Adrenal gland (tissue), 12 donors: Measurements from ENCODE around the gene SLC38A9. TPM values are rescaled to one million over a fixed set of nuclear protein-coding genes. Genes with fewer than 3 reads are reported as not detected.

ENCODE experiments used
- DNase-seq, 7 donors: peaks; one replicate each; pipeline ENCODE4 v3.0.0-alpha.2; 2019 to 2020
- H3K27ac ChIP-seq, 5 donors: fragments of 200-600 bp; sonication (generic) in 4 of 5; 1 replicate in 3 of 5; 2 replicates in 2 of 5; pipeline versions ENCODE4 v1.5.1 to v1.8.0; 2016 to 2020; ENCODE audit warnings: mild to moderate bottlenecking in 1 of 5
- H3K27me3 ChIP-seq: fragments of 200-600 bp; 2 replicates; pipeline ENCODE4 v1.8.0; 2021
- H3K36me3 ChIP-seq, 2 donors: fragments of 200-600 bp; replicated peaks in 1 of 2; 1 replicate in 1 of 2; 2 replicates in 1 of 2; pipeline versions ENCODE4 v1.5.1 to v1.8.0; 2018 to 2022
- H3K4me1 ChIP-seq, 2 donors: fragments of 200-600 bp; replicated peaks in 1 of 2; 1 replicate in 1 of 2; 2 replicates in 1 of 2; pipeline versions ENCODE4 v1.5.1 to v1.8.0; 2018 to 2021
- H3K4me3 ChIP-seq, 4 donors: fragments of 200-600 bp; sonication (generic) in 3 of 4; one replicate each; pipeline ENCODE4 v1.5.1; 2016 to 2018
- H3K9me3 ChIP-seq, 3 donors: fragments of 200-600 bp; sonication (generic) in 1 of 3; replicated peaks in 1 of 3; 1 replicate in 2 of 3; 2 replicates in 1 of 3; pipeline versions ENCODE4 v1.5.1 to v1.8.0; 2016 to 2021
- CTCF ChIP-seq, 6 experiments: fragments of 450-650 bp in 4 of 6; fragments of 200-600 bp in 2 of 6; sonication (generic) in 1 of 6; IDR thresholded peaks; 1 replicate in 5 of 6; 2 replicates in 1 of 6; pipeline versions ENCODE4 v1.5.1 to v1.8.0; 2016 to 2021; ENCODE audit warnings: antibody characterized with exemption in 6 of 6, mild to moderate bottlenecking in 2 of 6, moderate library complexity in 1 of 6
- POLR2A ChIP-seq, 2 donors: fragments of 450-650 bp; IDR thresholded peaks; one replicate each; pipeline ENCODE4 v1.6.1; 2017; ENCODE audit warnings: antibody characterized with exemption in 2 of 2, mild to moderate bottlenecking in 2 of 2, moderate library complexity in 1 of 2
- WGBS, 4 donors: extraction: QIAGEN DNeasy Blood & Tissue Kit in 2 of 4; methylation state at CpG; one replicate each; pipeline versions ENCODE4 v1.1.5 to v1.1.7; 2013 to 2017; 5-methylcytosine and 5-hydroxymethylcytosine counted together
- intact Hi-C, 2 donors: fragments of 100-400 bp; cut with DNase I; formaldehyde crosslinking; loops; one replicate each; pipeline versions ENCODE4 v1.14.1 to v1.15.0; 2022 to 2023
- polyA plus RNA-seq, 3 donors: library from polyadenylated mRNA; stranded (reverse); fragments of 200-250 nt in 2 of 3; fragments of 350-450 nt in 1 of 3; fragmentation: Illumina TruSeq in 1 of 3; extraction: RNeasy Lipid Tissue Mini Kit (QIAGEN cat#74804) in 1 of 3; gene quantifications; one replicate each; pipeline ENCODE4 v1.2.3, GENCODE V29; 2013 to 2014
- total RNA-seq, 9 donors: library from RNA; depleted of rRNA in 4 of 9; stranded (reverse); fragments of >200 nt in 4 of 9; fragments of 120-200 nt in 1 of 9; fragmentation: NEBNext Ultra II Directional in 1 of 9; extraction: Animal tissue kit (Norgen Biotek cat#: 25700) in 1 of 9; gene quantifications; one replicate each; pipeline versions ENCODE4 v1.1.0 to v1.2.4, GENCODE V29; 2013 to 2023
- donor health status: healthy with polysubstance abuse.
- donor health status: Bipolar disorder and iron deficiency.
- donor health status: DM: yes; HTN: yes; CAD: no.
- donor health status: DM: no; HTN: no; CAD: no.
- donor health status: DM: no; HTN: no; CAD: no.
- donor health status: DM: yes; HTN: yes; CAD: no.

Gene SLC38A9
- total and polyA plus RNA-seq, 12 donors = 7.6 to 61.4 (median 13.8) TPM

DNA sequence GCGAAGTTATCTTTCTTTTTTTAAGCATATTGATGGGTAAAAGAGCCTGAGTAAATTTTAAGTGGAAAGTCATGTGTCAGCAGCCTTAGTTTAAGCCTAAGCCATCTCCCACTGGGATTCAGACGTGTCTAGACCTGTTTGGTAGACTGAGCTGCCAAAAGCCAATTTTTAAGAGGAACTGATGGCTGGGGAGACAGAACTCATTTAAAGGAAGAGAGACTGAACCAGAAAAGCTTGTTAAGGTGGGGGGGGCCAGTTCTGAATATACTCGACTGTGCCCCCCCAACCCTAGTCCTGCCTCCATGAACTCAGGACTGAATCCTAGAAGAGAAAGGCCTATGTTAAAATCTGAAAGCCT is 119.0 kb downstream of the SLC38A9 start:
- 74 to 82% (median 79%) methylated on average over 3 of the region's 3 CpGs for WGBS, 4 donors
- H3K4me1 ChIP-seq = peaks cover 0 to 30% of the 10 kb centered on the region in 2 donors
- intact Hi-C loops = no loop called here
- no peak for TF ChIP-seq CTCF (IDR thresholded peaks at IDR 0.05)
- no peak for TF ChIP-seq POLR2A (IDR thresholded peaks at IDR 0.05)
- no peaks in the 10 kb centered on the region for H3K9me3 ChIP-seq
- H3K36me3 ChIP-seq = no peaks in the 10 kb centered on the region
- H3K27ac ChIP-seq = no peak overlapping the region
- H3K4me3 ChIP-seq = no peak overlapping the region
- DNase-seq = no peak
- no peaks in the 10 kb centered on the region for H3K27me3 ChIP-seq

- Histone ChIP-seq H3K27me3 (no peaks in the 10 kb centered on the region), H3K27ac (no peak overlapping the region), H3K4me3 (no peak overlapping the region), H3K36me3 (no peaks in the 10 kb centered on the region), H3K4me1 (peaks cover 0 to 24% of the 10 kb centered on the region in 2 donors), H3K9me3 (no peaks in the 10 kb centered on the region)
- intact Hi-C loops = no loop called here
- WGBS, 4 donors = 79 to 92% (median 88%) methylated on average over 5 of the region's 5 CpGs
- DNase-seq = no peak
- no peak for TF ChIP-seq POLR2A (IDR thresholded peaks at IDR 0.05)
- no peak for TF ChIP-seq CTCF (IDR thresholded peaks at IDR 0.05)
Measured at GRCh38 chr5:55592388-55593114, 119.6 kb downstream of the SLC38A9 start.

- WGBS, 4 donors = 50 to 80% (median 55%) methylated on average over 4 of the region's 4 CpGs
- intact Hi-C loops = no loop called here
- Histone ChIP-seq H3K36me3 (no peaks in the 10 kb centered on the region), H3K4me3 (no peak overlapping the region), H3K4me1 (peaks cover 0 to 16% of the 10 kb centered on the region in 2 donors), H3K27me3 (no peaks in the 10 kb centered on the region), H3K9me3 (no peaks in the 10 kb centered on the region), H3K27ac (peak overlapping the region in 2 of 5 donors; percentile 12 to 45)
- TF ChIP-seq POLR2A (IDR thresholded peaks at IDR 0.05) (no peak), CTCF (IDR thresholded peaks at IDR 0.05) (no peak)
- DNase-seq = peak in 4 of 7 donors; percentile 28 to 50 (median 41)
Measured at GRCh38 chr5:55591686-55592085, 120.4 kb downstream of the SLC38A9 start.

DNA sequence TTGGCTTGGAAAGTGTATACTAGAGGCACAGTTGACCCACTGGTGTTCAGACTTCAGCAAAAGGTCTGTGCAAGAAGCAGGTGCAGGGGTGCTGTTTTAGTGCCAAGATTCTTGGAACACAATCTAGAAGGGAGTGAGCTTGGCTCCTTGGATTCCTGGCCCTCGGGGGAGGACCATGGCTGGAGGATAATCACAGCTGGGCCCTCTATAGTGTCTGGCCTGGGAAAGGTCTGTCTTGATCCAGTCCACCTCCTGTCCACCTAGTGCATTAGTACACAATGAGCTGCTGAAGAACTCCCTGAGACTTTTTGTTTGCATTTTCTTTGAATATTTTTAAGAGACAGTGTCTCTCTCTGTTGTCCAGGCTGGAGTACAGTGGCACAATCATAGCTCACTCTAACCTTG is 126.9 kb downstream of the SLC38A9 start:
- DNase-seq = no peak
- Histone ChIP-seq H3K27ac (no peak overlapping the region), H3K9me3 (no peaks in the 10 kb centered on the region), H3K4me3 (no peak overlapping the region), H3K27me3 (no peaks in the 10 kb centered on the region), H3K36me3 (no peaks in the 10 kb centered on the region), H3K4me1 (no peaks in the 10 kb centered on the region)
- intact Hi-C loops = no loop called here
- TF ChIP-seq CTCF (IDR thresholded peaks at IDR 0.05) (no peak), POLR2A (IDR thresholded peaks at IDR 0.05) (no peak)
- 67 to 89% (median 80%) methylated on average over 1 of the region's 1 CpG for WGBS, 4 donors
